ENCODE data around the gene PUS7L. TPM values are rescaled to one million over a fixed set of nuclear protein-coding genes. Genes with fewer than 3 reads are reported as not detected.

Gene PUS7L
- total and polyA plus RNA-seq, 2 of the 13 experiments (the other 11 are each of a cell fraction or from before 2014, with no cell fraction given) = 6.5 to 37.6 TPM

- TF ChIP-seq ETV6 (CRISPR knock-in tag; conservative IDR thresholded peaks at IDR 0.05) (0 out of 2 replicates have a peak, but pooled peaks have one; percentile 19), EZH2 (conservative IDR thresholded peaks at IDR 0.05; ENCODE audit: low read depth, low read length) (no peak), ZNF567 (CRISPR knock-in tag; IDR thresholded peaks at IDR 0.05; ENCODE audit: borderline replicate concordance) (no peak), ZNF362 (CRISPR knock-in tag; IDR thresholded peaks at IDR 0.05; ENCODE audit: borderline replicate concordance) (no peak), DDIT3 (CRISPR knock-in tag; IDR thresholded peaks at IDR 0.05) (no peak), KLF15 (CRISPR knock-in tag; IDR thresholded peaks at IDR 0.05; ENCODE audit: borderline replicate concordance) (no peak), GFI1 (CRISPR knock-in tag; IDR thresholded peaks at IDR 0.05; ENCODE audit: borderline replicate concordance) (no peak; the same call in 1 of the 2 replicates), HCFC1 (IDR thresholded peaks at IDR 0.05; ENCODE audit: low read depth, low read length) (no peak; the same call in 1 of the 2 replicates), ZNF543 (CRISPR knock-in tag; IDR thresholded peaks at IDR 0.05) (no peak), ATF5 (CRISPR knock-in tag; IDR thresholded peaks at IDR 0.05; ENCODE audit: low read depth) (no peak), PBX3 (CRISPR knock-in tag; IDR thresholded peaks at IDR 0.05; ENCODE audit: borderline replicate concordance) (no peak), ZNF281 (CRISPR knock-in tag; IDR thresholded peaks at IDR 0.05; ENCODE audit: borderline replicate concordance) (no peak), TFDP1 (CRISPR knock-in tag; IDR thresholded peaks at IDR 0.05; ENCODE audit: borderline replicate concordance) (no peak), E2F1 (CRISPR knock-in tag; IDR thresholded peaks at IDR 0.05) (no peak), MLLT10 (CRISPR knock-in tag; IDR thresholded peaks at IDR 0.05) (no peak), DBP (CRISPR knock-in tag; IDR thresholded peaks at IDR 0.05; ENCODE audit: not compliant biosample characterization) (no peak), RFXANK (CRISPR knock-in tag; IDR thresholded peaks at IDR 0.05) (no peak), ZNF10 (CRISPR knock-in tag; IDR thresholded peaks at IDR 0.05; ENCODE audit: borderline replicate concordance, low read depth) (no peak)
These were observed 47.5 kb upstream of the PUS7L start, which contains the start of gene TWF1 (continued) for GRCh38 chr12:43805860-43806736.

All from HepG2 (cell line).